Measurements from ENCODE around the gene VENTX. TPM values are rescaled to one million over a fixed set of nuclear protein-coding genes. Genes with fewer than 3 reads are reported as not detected.
"Not testable (repeated sequence)": the region's sequence is repeated elsewhere in the genome, so short reads cannot be mapped to it uniquely, and the experiment has no call there.

Gene VENTX
- total and polyA plus RNA-seq, 9 donors, result 0.04 to 0.24 (median 0.17) TPM

DNA sequence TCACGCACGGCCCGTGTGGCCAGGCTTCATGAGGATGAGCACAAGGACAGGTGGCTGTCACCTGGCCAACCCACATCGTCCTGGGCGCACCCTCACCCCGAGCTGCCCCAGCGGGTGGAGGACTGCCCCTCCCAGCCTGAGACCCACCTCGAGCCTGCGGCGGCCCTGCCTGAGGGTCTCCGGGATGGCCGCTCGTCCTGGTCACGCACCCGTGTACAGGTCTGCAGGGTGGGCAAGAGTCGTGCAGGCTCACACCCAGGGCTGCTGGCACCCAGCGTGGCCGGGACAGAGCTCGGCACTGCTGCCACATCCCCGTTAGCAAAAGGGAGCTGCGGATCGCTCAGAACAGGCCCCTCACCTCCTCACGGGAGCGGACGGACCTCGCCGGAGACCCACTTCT, 22.1 kb upstream of the VENTX start:
- WGBS (ENCODE audit: insufficient coverage), result 86% methylated on average over 27 of the region's 27 CpGs
- H3K36me3 ChIP-seq (ENCODE audit: control insufficient read depth, insufficient read depth, low read length), result no peaks in the 10 kb centered on the region
- peaks cover 21% of the 10 kb centered on the region for H3K27me3 ChIP-seq (ENCODE audit: control insufficient read depth, insufficient read depth, low read length)
- DNase-seq, result no peak
- H3K4me3 ChIP-seq (ENCODE audit: low read length), result no peak overlapping the region
- no peak overlapping the region for H3K27ac ChIP-seq (ENCODE audit: low read length)
- H3K9me3 ChIP-seq (replicated peaks; ENCODE audit: control insufficient read depth, low read depth, low read length), result no peaks in the 10 kb centered on the region
- no peaks in the 10 kb centered on the region for H3K4me1 ChIP-seq (ENCODE audit: control insufficient read depth, insufficient read depth, low read length)

DNA sequence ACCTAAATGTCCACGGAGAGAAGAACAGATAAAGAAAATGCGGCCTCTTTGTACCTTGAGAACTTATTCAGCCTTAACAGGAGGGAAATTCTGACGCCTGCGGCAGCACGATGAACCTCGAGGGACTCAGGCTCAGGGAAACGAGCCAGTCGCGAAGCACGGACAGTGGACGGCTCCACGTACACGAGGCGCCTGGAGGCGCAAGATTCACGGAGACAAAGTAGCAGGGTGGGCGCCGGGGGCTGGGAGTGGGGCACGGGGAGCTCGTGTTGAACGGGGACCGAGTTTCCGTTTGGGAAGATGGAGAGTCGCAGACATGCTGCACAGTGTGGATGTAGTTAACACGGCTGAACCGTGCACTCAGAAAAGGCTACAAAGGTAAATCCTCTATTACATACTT, 20.9 kb upstream of the VENTX start:
- no peaks in the 10 kb centered on the region for H3K4me1 ChIP-seq (ENCODE audit: control insufficient read depth, insufficient read depth, low read length)
- DNase-seq, result no peak
- H3K36me3 ChIP-seq (ENCODE audit: control insufficient read depth, insufficient read depth, low read length), result no peaks in the 10 kb centered on the region
- WGBS (ENCODE audit: insufficient coverage), result 69% methylated on average over 11 of the region's 26 CpGs
- no peak overlapping the region for H3K27ac ChIP-seq (ENCODE audit: low read length)
- H3K9me3 ChIP-seq (replicated peaks; ENCODE audit: control insufficient read depth, low read depth, low read length), result no peaks in the 10 kb centered on the region
- peaks cover 28% of the 10 kb centered on the region for H3K27me3 ChIP-seq (ENCODE audit: control insufficient read depth, insufficient read depth, low read length)
- no peak overlapping the region for H3K4me3 ChIP-seq (ENCODE audit: low read length)

DNA sequence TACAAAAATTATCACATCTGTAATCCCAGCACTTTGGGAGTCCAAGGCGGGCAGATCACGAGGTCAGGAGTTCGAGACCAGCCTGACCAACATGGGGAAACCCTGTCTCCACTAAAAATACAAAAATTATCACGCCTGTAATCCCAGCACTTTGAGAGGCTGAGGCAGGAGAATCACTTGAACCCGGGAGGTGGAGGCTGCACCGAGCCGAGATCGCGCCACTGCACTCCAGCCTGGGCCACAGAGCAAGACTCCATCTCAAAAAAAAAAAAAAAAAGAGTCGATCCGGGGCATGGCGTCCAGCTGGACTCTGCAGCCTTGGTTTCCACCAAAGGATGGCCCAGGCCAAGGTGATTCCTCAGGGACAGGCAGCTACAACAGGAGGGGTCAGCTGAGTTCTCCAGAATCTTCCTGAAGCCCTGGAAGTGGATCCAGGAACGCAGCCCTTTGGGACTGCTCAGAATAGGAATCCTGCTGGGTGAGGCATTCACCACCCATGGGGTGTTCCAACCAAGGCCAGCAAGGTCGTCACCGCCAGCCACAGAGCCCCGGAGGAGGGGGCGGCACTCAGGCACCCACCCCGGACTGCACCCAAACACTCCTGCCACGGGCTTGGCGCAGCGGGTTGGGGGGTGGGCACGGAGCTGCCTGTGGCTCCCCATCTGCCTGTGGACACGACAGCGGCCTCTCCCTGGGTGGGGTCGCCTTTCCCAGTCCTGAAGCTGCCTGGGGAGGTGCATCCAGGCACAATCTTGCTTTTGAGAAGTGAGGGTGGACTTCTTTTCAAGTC, 19.7 kb upstream of the VENTX start:
- peaks cover 30% of the 10 kb centered on the region for H3K27me3 ChIP-seq (ENCODE audit: control insufficient read depth, insufficient read depth, low read length)
- no peak overlapping the region for H3K27ac ChIP-seq (ENCODE audit: low read length)
- WGBS (ENCODE audit: insufficient coverage), result 83% methylated on average over 19 of the region's 25 CpGs
- H3K36me3 ChIP-seq (ENCODE audit: control insufficient read depth, insufficient read depth, low read length), result no peaks in the 10 kb centered on the region
- no peak for DNase-seq
- no peak overlapping the region for H3K4me3 ChIP-seq (ENCODE audit: low read length)
- H3K4me1 ChIP-seq (ENCODE audit: control insufficient read depth, insufficient read depth, low read length), result no peaks in the 10 kb centered on the region
- H3K9me3 ChIP-seq (replicated peaks; ENCODE audit: control insufficient read depth, low read depth, low read length), result no peaks in the 10 kb centered on the region

DNA sequence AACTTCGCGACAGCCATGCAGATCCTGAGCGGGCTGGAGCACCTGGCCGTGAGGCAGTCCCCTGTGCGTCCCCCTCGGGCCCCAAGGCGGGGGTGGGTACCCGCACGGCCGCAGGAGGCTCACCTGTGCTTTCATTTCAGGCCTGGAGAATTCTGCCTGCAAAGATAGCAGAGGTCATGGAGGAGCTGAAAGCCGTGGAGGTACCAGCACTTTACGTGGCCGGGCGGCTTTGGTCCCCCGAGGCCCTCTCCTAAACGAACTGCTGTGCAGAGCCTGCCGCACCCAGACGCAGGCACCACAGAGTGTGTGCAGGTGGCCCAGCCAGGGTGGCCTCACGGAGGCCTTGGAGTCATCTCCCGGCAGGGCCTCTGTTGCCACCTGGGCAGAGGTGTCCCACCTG, 18.8 kb upstream of the VENTX start:
- Histone ChIP-seq H3K4me3 (ENCODE audit: low read length) (no peak overlapping the region), H3K27me3 (ENCODE audit: control insufficient read depth, insufficient read depth, low read length) (peaks cover 33% of the 10 kb centered on the region), H3K36me3 (ENCODE audit: control insufficient read depth, insufficient read depth, low read length) (no peaks in the 10 kb centered on the region), H3K27ac (ENCODE audit: low read length) (no peak overlapping the region), H3K9me3 (replicated peaks; ENCODE audit: control insufficient read depth, low read depth, low read length) (no peaks in the 10 kb centered on the region), H3K4me1 (ENCODE audit: control insufficient read depth, insufficient read depth, low read length) (no peaks in the 10 kb centered on the region)
- no peak for DNase-seq
- 69% methylated on average over 20 of the region's 20 CpGs for WGBS (ENCODE audit: insufficient coverage)

DNA sequence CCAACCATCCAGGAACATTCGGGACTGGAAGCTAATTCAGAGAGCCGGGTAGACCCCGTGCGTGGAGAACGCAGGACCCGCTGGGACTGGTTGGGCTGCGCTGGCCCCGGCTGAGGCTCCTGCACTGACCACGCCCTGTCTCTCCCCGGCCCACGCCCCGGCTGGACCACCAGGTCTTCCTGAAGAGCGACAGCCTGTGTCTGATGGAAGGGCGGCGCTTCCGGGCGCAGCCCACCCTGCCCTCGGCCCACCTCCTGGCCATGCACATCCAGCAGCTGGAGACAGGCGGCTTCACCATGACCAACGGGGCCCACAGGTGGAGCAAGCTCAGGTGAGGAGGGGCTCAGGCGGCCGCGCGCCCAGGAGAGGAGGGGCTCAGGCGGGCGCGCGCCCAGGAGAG, 17.9 kb upstream of the VENTX start:
- WGBS (ENCODE audit: insufficient coverage), result 5% methylated on average over 22 of the region's 28 CpGs
- Histone ChIP-seq H3K4me1 (ENCODE audit: control insufficient read depth, insufficient read depth, low read length) (no peaks in the 10 kb centered on the region), H3K27me3 (ENCODE audit: control insufficient read depth, insufficient read depth, low read length) (peaks cover 42% of the 10 kb centered on the region), H3K27ac (ENCODE audit: low read length) (no peak overlapping the region), H3K4me3 (ENCODE audit: low read length) (no peak overlapping the region), H3K36me3 (ENCODE audit: control insufficient read depth, insufficient read depth, low read length) (no peaks in the 10 kb centered on the region), H3K9me3 (replicated peaks; ENCODE audit: control insufficient read depth, low read depth, low read length) (no peaks in the 10 kb centered on the region)
- DNase-seq, result no peak

DNA sequence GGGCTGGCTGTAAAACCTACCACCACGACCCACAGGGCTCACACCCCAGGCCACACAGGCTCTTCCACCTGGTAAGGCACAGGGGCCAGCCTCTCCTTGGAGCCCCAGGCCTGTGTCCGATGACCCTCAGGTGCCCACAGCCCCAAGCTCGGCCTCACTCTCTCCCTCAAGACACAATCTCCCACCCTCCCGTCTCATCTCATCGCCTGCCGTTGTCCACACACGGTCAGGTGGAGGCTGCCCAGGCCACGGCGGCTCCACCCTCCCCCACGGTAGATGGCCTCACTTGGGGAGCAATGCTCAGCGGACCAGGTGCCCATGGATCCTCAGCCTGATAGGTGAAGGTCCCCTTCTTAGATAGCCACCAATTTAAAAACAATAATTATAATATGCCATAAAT, 16.3 kb upstream of the VENTX start:
- H3K36me3 ChIP-seq (ENCODE audit: control insufficient read depth, insufficient read depth, low read length), result no peaks in the 10 kb centered on the region
- peaks cover 56% of the 10 kb centered on the region for H3K27me3 ChIP-seq (ENCODE audit: control insufficient read depth, insufficient read depth, low read length)

DNA sequence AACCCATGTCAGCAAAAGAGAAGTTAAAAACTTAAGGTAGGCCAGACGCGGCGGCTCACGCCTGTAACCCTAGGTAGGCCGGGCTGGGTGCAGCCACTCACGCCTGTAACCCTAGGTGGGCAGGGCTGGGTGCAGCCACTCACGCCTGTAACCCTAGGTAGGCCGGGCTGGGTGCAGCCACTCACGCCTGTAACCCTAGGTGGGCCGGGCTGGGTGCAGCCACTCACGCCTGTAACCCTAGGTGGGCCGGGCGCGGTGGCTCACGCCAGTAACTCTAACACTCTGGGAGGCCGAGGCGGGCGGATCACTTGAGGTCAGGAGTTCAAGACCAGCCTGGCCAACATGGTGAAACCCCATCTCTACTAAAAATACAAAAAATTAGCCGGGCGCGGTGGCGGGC, 15.9 kb upstream of the VENTX start:
- H3K4me3 ChIP-seq (ENCODE audit: low read length); H3K27ac ChIP-seq (ENCODE audit: low read length); H3K9me3 ChIP-seq (replicated peaks; ENCODE audit: control insufficient read depth, low read depth, low read length); H3K4me1 ChIP-seq (ENCODE audit: control insufficient read depth, insufficient read depth, low read length); DNase-seq; H3K36me3 ChIP-seq (ENCODE audit: control insufficient read depth, insufficient read depth, low read length): not testable (repeated sequence)
- H3K27me3 ChIP-seq (ENCODE audit: control insufficient read depth, insufficient read depth, low read length), result peaks cover 60% of the 10 kb centered on the region
- WGBS (ENCODE audit: insufficient coverage), result 84% methylated on average over 11 of the region's 22 CpGs

More for the DNA sequence above, 16.3 kb upstream of the VENTX start:
- Histone ChIP-seq H3K4me1 (ENCODE audit: control insufficient read depth, insufficient read depth, low read length) (no peaks in the 10 kb centered on the region), H3K27ac (ENCODE audit: low read length) (no peak overlapping the region), H3K9me3 (replicated peaks; ENCODE audit: control insufficient read depth, low read depth, low read length) (no peaks in the 10 kb centered on the region), H3K4me3 (ENCODE audit: low read length) (no peak overlapping the region)
- WGBS (ENCODE audit: insufficient coverage), result 90% methylated on average over 2 of the region's 11 CpGs
- no peak for DNase-seq

DNA sequence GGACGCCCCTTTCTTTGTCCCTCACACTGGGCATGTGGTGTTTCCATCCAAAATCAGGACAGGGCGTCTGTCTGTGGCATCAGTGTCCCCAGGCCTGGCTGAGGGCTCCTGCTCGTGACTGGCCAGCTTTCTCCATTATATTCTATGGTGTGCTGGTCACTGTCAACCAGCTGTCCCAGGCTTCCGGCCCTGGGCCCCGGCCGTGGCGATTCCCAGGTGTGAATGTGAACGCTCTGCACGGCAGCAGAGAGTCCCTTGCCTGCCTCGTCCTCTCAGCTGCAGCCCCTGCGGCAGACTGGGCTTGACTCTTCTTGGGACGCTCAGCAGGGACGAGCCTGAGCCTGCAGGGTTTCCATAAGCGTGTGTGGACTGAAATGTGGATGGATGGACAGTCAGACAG, 13.6 kb upstream of the VENTX start:
- Histone ChIP-seq H3K27ac (ENCODE audit: low read length) (no peak overlapping the region), H3K9me3 (replicated peaks; ENCODE audit: control insufficient read depth, low read depth, low read length) (no peaks in the 10 kb centered on the region), H3K4me3 (ENCODE audit: low read length) (no peak overlapping the region), H3K27me3 (ENCODE audit: control insufficient read depth, insufficient read depth, low read length) (peaks cover 69% of the 10 kb centered on the region), H3K36me3 (ENCODE audit: control insufficient read depth, insufficient read depth, low read length) (no peaks in the 10 kb centered on the region), H3K4me1 (ENCODE audit: control insufficient read depth, insufficient read depth, low read length) (no peaks in the 10 kb centered on the region)
- WGBS (ENCODE audit: insufficient coverage), result 38% methylated on average over 11 of the region's 14 CpGs
- no peak for DNase-seq

DNA sequence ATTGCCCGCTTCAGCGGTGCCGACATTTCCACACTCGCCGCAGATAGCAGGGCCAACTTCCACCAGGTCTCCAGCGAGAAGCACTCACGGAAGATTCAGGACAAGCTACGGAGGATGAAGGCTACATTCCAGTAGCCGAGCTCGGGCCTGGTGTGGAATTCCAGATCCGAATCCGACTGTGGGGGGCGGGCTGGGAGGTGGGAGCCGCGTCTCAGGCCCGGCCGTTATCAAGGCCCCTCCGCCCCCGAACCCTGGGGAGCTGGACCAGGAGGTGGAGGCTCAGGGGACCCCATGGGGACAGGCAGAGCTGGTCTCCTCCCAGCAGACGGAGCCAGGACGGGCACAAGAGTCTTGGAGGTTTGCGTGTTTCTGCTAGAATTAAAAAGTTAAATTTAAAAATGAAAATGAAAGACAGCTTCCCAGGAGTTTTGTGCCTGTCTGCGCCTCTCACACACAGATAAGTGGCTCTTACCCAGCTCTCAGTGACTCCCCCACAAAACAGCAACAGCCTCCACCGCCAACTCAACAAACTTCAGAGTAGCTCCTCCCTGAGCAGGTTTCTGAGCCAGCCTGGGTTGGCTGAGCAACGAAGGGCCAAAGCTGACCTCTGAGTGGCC, 12.8 kb upstream of the VENTX start:
- Histone ChIP-seq H3K9me3 (replicated peaks; ENCODE audit: control insufficient read depth, low read depth, low read length) (no peaks in the 10 kb centered on the region), H3K27ac (ENCODE audit: low read length) (no peak overlapping the region), H3K27me3 (ENCODE audit: control insufficient read depth, insufficient read depth, low read length) (peaks cover 69% of the 10 kb centered on the region), H3K4me1 (ENCODE audit: control insufficient read depth, insufficient read depth, low read length) (no peaks in the 10 kb centered on the region), H3K36me3 (ENCODE audit: control insufficient read depth, insufficient read depth, low read length) (no peaks in the 10 kb centered on the region), H3K4me3 (ENCODE audit: low read length) (no peak overlapping the region)
- 70% methylated on average over 16 of the region's 25 CpGs for WGBS (ENCODE audit: insufficient coverage)
- no peak for DNase-seq

DNA sequence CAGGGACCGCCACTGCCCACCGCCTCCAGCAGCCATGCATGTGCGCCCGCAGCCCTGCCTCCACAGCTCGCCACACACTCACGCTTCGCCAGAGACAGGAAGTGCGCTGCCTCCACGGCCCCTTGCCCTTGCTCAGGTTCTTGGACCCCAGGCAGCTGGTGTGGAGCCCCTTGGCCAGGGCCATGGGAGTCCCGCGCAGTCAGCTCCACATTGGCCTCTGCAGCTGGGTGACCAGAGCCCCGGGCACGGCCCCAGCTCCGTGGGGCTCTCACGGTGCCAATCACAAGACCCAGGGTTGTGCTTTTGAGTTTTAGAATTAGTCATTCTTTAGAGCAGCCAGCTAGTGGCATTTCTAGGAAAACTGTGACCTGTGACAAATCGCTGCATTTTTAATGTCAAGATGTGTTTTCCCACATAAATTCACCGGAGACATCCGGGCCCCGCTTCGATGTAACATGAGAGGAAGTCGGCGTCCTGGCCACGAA, 11.9 kb upstream of the VENTX start:
- H3K9me3 ChIP-seq (replicated peaks; ENCODE audit: control insufficient read depth, low read depth, low read length), result no peaks in the 10 kb centered on the region
- no peak for DNase-seq
- no peak overlapping the region for H3K27ac ChIP-seq (ENCODE audit: low read length)
- no peak overlapping the region for H3K4me3 ChIP-seq (ENCODE audit: low read length)
- H3K36me3 ChIP-seq (ENCODE audit: control insufficient read depth, insufficient read depth, low read length), result no peaks in the 10 kb centered on the region
- peaks cover 69% of the 10 kb centered on the region for H3K27me3 ChIP-seq (ENCODE audit: control insufficient read depth, insufficient read depth, low read length)
- WGBS (ENCODE audit: insufficient coverage), result 78% methylated on average over 16 of the region's 23 CpGs
- H3K4me1 ChIP-seq (ENCODE audit: control insufficient read depth, insufficient read depth, low read length), result no peaks in the 10 kb centered on the region

All from muscle of leg (tissue), 11 donors.